Kidney epithelial cell (primary cell): ENCODE measurements around the gene IL1RL2. TPM values are rescaled to one million over a fixed set of nuclear protein-coding genes. Genes with fewer than 3 reads are reported as not detected.

Experiments used
- DNase-seq: peaks from one replicate; pipeline ENCODE4 v3.0.0-alpha.2; 2010; ENCODE audit warnings: low read depth
- H3K27me3 ChIP-seq: 2 replicates; pipeline ENCODE4 v1.6.0; 2011; ENCODE audit warnings: low read length; ENCODE audit not compliant: control insufficient read depth, insufficient read depth
- H3K36me3 ChIP-seq: 2 replicates; pipeline ENCODE4 v1.5.1; 2011; ENCODE audit warnings: low read length; ENCODE audit not compliant: control insufficient read depth, insufficient read depth
- H3K4me3 ChIP-seq: 2 replicates; pipeline ENCODE4 v1.5.1; 2011; ENCODE audit warnings: low read depth, mild to moderate bottlenecking, control low read depth, low read length
- total RNA-seq: library from RNA; depleted of rRNA; stranded (reverse); fragments of >200 nt; gene quantifications from 2 replicates; pipeline ENCODE4 v1.2.3, GENCODE V29; 2015
- TF ChIP-seq, protein P1 (sequence below): IDR thresholded peaks from 2 replicates; pipeline ENCODE4 v1.5.1; 2011; ENCODE audit warnings: mild to moderate bottlenecking, moderate library complexity, low read length, control low read depth, inconsistent platforms; ENCODE audit not compliant: insufficient read depth, poor library complexity, severe bottlenecking

Gene IL1RL2
- total RNA-seq, 1 donor from 2014 or later = 2.1 TPM

DNA sequence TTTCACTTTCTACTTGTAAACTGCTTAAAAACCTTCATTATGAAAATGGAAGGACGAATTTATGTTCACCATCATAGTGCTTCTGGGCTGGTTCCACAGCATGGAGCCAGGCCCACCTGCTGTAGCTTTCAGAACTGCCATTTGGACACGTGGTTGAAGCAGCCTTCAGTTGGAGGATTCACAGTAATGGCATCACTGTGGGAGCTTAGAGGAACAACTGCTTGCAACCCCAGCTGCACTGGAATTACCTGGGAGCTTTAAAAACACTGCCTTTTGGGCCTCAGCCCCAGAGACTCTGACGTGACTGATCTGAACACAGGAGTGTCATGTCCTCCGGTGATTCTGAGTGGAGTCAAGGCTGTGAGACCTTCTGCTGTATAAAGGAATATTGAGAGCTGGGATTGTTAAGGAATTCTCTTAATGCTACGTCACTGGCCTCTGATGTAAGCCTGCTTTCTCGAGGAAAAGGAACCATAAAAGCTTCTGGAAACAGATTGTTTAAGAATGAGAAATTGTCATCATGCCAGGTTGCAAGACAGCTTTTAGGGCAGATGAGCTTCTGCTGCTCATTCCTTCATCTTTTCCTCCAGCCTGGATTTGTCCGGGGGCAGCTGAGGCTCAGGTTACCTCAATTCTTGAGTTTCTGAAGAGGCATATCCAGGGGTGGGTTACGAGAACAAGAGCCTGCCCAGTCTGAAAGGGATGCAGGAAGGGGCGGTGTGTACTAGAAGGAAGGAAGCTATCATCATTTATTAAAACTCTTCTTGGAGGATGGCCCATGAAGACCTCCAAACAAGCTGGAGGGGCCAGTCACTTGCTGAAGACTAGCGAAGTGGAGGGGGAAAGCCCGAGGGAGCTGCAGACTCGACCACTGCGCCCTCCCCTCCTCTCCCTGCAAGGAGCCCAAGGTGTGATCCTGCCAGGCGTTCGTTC is 45.5 kb upstream of the IL1RL2 start:
- TF ChIP-seq, protein P1, sequence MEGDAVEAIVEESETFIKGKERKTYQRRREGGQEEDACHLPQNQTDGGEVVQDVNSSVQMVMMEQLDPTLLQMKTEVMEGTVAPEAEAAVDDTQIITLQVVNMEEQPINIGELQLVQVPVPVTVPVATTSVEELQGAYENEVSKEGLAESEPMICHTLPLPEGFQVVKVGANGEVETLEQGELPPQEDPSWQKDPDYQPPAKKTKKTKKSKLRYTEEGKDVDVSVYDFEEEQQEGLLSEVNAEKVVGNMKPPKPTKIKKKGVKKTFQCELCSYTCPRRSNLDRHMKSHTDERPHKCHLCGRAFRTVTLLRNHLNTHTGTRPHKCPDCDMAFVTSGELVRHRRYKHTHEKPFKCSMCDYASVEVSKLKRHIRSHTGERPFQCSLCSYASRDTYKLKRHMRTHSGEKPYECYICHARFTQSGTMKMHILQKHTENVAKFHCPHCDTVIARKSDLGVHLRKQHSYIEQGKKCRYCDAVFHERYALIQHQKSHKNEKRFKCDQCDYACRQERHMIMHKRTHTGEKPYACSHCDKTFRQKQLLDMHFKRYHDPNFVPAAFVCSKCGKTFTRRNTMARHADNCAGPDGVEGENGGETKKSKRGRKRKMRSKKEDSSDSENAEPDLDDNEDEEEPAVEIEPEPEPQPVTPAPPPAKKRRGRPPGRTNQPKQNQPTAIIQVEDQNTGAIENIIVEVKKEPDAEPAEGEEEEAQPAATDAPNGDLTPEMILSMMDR = no peak
- no peak for DNase-seq
- H3K36me3 ChIP-seq = peaks cover 4% of the 10 kb centered on the region
- H3K4me3 ChIP-seq = peak overlapping the region; percentile 59
- no peaks in the 10 kb centered on the region for H3K27me3 ChIP-seq

DNA sequence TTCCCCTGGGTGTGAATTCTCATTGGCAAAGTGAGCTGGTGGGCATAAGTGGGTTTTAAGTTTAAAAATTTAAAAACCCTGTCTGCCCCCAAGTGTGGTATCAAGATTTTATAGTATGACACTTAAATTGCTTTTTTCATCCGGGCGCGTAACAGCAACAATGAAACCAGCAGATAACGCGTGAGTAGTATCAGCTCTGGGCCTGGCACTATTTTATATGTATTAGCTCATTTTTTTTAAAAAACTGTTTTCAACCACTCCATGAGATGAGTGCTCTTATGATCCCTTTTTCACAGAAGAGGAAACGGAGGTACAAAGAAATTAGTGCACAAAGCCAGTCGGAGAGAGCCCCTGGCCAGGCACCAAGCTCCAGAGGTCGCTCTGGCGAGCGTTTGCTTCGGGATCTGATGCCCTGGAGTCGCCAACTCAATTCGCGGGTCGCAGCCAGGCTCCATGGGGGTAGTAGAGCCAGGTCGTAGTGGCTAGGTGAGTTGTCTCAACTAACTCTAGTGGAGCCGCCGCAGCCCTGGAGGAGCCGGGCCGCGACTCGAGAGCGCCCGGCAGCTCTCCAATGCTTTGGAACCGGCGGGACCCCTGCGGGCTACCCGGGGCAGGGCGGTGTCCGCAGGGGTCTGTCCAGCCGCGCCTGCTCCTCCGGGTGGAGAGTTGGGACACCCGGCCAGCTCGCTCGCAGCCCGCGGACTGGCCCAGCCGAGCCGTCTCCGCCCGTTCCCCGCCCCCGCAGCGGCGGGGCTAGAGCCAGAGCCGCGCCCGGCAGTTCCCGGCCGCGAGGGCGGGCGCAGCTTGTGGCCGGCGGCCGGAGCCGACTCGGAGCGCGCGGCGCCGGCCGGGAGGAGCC is 44.6 kb upstream of the IL1RL2 start, which contains the start of gene IL1R1:
TSS of gene IL1R1 (plus strand) at position 777 of the 859 bp plus-strand sequence. CDS start 14,979 bp downstream, outside the sequence.
- DNase-seq = no peak
- no peaks in the 10 kb centered on the region for H3K27me3 ChIP-seq

DNA sequence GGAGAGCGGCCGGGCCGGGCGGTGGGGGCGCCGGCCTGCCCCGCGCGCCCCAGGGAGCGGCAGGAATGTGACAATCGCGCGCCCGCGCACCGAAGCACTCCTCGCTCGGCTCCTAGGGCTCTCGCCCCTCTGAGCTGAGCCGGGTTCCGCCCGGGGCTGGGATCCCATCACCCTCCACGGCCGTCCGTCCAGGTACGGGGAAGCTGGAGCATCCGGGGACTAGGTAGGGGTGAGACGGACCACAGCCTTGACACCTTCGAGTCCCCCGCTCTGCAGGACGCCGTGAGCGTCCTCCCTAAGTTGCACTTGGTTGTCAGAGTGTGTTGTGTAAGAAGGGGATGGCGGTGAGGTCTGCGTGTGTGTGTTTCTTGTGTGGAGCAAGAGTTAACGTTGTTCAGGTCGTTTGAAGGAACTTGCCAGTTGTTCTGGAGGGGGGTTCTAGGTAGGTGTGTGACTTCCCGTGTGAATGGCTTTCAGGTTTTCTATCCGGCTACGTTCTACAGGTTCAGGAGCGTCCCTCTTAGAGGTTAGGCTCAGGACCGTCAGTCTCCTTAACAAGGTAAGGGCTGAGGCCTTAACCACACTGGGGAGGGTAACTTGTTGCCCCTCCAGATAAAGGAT is 43.9 kb upstream of the IL1RL2 start:
- Histone ChIP-seq H3K36me3 (peaks cover 6% of the 10 kb centered on the region), H3K27me3 (no peaks in the 10 kb centered on the region), H3K4me3 (peak overlapping the region; percentile 59)
- TF ChIP-seq, protein P1 = no peak
- no peak for DNase-seq

More for the DNA sequence above, 44.6 kb upstream of the IL1RL2 start, which contains the start of gene IL1R1:
- Histone ChIP-seq H3K4me3 (peak within 1 kb of the TSS; percentile 59), H3K36me3 (peaks cover 6% of the 10 kb centered on the region)
- TF ChIP-seq, protein P1 = no peak

DNA sequence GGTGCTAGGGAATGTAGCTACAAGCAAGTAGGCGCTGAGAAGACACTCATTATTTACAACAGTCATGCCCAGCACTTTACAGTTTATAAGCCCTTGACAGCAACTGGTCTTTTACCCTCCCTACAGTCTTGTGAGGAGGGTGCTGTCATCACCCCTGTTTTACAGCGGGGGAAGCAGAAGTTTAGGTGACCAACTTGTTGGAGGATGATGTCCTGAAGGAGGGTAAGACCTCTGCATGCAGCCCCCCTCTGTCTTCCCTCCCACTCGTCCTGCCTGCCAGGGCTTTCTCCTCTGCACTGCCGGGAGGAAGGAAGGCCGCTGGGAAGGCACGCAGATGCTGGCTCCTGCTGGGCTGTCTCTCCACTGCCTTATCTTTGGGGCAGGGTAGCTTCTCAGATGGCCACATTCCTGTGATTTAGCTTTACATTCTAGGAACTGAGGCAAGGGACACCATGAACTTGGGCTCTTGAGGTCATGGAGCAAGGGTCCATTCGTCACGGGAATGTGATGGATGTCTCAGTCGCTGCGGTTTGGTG is 43.3 kb upstream of the IL1RL2 start:
- no peaks in the 10 kb centered on the region for H3K27me3 ChIP-seq
- H3K36me3 ChIP-seq = peaks cover 6% of the 10 kb centered on the region
- H3K4me3 ChIP-seq = peak overlapping the region; percentile 59
- DNase-seq = no peak
- TF ChIP-seq, protein P1 = no peak

DNA sequence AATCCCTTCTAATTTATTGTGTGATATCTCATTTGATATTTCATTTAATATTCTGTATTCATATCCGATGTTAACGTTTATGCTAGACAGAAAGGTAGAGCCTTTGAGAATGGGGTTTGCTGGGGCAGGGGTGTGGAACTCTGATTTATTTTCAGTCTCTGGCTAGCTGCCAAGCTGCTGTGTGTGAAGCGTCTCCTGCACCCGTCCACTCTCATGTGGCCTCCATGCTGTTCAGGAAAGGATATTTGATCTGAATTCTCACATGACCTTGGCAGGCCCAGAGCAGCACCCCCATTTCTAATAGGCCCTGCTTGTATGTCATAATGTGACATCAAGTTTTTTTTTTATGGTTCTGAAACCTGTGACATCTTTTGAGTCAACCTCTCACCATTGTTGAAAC is 42.7 kb upstream of the IL1RL2 start:
- TF ChIP-seq, protein P1 = no peak
- no peak for DNase-seq
- H3K27me3 ChIP-seq = no peaks in the 10 kb centered on the region
- H3K36me3 ChIP-seq = peaks cover 6% of the 10 kb centered on the region
- H3K4me3 ChIP-seq = peak overlapping the region; percentile 59
